HCT116 (cell line): ENCODE data around the gene ZNF414.
A peak's percentile ranks its signal among the peaks of the same experiment; 100 is the strongest.

Experiments used
- CBX3 ChIP-seq: IDR thresholded peaks from 2 replicates; pipeline ENCODE4 v1.6.1; 2012; ENCODE audit warnings: low read depth
- CTCF ChIP-seq, 3 experiments: fragments of 200-600 bp in 1 of 3; sonication (generic) in 1 of 3; IDR thresholded peaks in 2 of 3; conservative IDR thresholded peaks in 1 of 3; 2 replicates each; pipeline ENCODE4 v1.5.1; 2012 to 2017; ENCODE audit warnings: low read depth in 2 of 3, low read length in 2 of 3, antibody characterized with exemption in 1 of 3, borderline replicate concordance in 1 of 3, control low read depth in 1 of 3, mild to moderate bottlenecking in 1 of 3, mixed read lengths in 1 of 3, mixed run types in 1 of 3, moderate library complexity in 1 of 3; ENCODE audit not compliant: insufficient read depth in 1 of 3
- ELF1 ChIP-seq: IDR thresholded peaks from 2 replicates; pipeline ENCODE4 v1.6.1; 2012; ENCODE audit warnings: low read depth, borderline replicate concordance
- EZH2phosphoT487 ChIP-seq: fragments of 200-600 bp; IDR thresholded peaks from 2 replicates; pipeline ENCODE4 v1.6.1; 2018; ENCODE audit warnings: antibody characterized with exemption, borderline replicate concordance
- POLR2A ChIP-seq: IDR thresholded peaks from 2 replicates; pipeline ENCODE4 v1.7.0; 2011; ENCODE audit warnings: borderline replicate concordance; ENCODE audit not compliant: insufficient read depth, insufficient read length; ENCODE audit errors: extremely low read depth
- REST ChIP-seq: IDR thresholded peaks from 2 replicates; pipeline ENCODE4 v1.6.1; 2012; ENCODE audit warnings: low read depth

GRCh38 chr19:8513687-8514504 is at the start of gene ZNF414:
- peak; percentile 53; the same call in 1 of the 2 replicates for TF ChIP-seq CBX3
- no peak for TF ChIP-seq REST
- TF ChIP-seq EZH2phosphoT487: no peak
- no peak for TF ChIP-seq CTCF (IDR thresholded peaks at IDR 0.05 in 2 of 3, conservative IDR thresholded peaks at IDR 0.05 in 1 of 3; ENCODE audit: borderline replicate concordance in 1 of 3, insufficient read depth in 1 of 3, low read depth in 2 of 3, low read length in 2 of 3)
- peak; percentile 94 for TF ChIP-seq POLR2A
- no peak; the same call in 1 of the 2 replicates for TF ChIP-seq ELF1
